Stomach (tissue), 4 donors: ENCODE data around the gene MBTD1.

Experiments used
- CTCF ChIP-seq, 7 experiments: fragments of 450-650 bp in 4 of 7; fragments of 200-600 bp in 3 of 7; sonication (generic) in 3 of 7; IDR thresholded peaks; one replicate each; pipeline ENCODE4 v1.5.1; 2016 to 2019; ENCODE audit warnings: antibody characterized with exemption in 7 of 7, control low read depth in 2 of 7, mild to moderate bottlenecking in 1 of 7
- POLR2A ChIP-seq, 4 donors: fragments of 450-650 bp; IDR thresholded peaks; one replicate each; pipeline ENCODE4 v1.6.1; 2016; ENCODE audit warnings: antibody characterized with exemption in 4 of 4, control low read depth in 2 of 4, mild to moderate bottlenecking in 1 of 4, moderate library complexity in 1 of 4
- POLR2AphosphoS5 ChIP-seq, 3 donors: sonication (generic); formaldehyde crosslinking; IDR thresholded peaks; one replicate each; pipeline ENCODE4 v1.6.1; 2016; ENCODE audit warnings: antibody characterized with exemption in 3 of 3

DNA sequence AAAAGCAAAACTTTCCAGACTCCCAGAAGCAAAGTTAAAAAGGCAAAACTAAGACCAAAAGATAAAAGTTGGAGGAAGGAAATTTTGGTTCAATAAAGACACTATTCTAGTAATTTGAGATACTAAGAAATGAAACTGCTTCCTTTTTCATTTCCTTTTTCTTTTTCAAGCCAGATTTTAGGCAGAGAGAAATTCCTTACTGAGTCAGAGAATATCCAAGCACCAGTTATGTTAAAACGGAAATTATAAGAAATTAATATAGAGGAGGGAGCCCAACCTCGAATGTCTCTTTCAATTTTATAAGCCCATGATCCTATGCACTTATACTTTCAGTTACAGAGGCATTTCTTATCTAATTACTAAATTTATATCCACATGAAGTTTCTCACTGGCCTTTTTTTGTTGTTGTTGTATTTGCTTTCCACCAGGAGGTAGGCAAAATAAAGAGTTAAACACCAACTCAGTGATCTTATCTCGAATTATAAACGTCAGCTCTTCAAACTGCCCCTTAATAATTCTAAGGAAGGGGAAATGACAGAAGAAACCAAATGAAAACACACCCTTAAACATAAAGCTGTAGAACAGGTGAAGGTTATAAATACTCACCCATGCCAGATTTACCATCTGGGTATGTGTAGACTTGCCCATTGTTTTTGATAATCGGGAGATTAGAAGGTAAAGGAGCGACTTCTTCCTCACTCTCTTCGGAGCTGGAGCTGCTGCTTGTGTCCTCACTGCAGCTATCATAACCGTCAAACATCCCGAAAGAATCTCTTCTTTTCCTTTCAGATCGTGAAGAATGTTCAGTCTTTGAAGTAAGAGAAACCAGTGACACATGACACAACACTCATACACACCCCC is 35.2 kb downstream of the MBTD1 start:
- no peak for TF ChIP-seq CTCF (IDR thresholded peaks at IDR 0.05)
- TF ChIP-seq POLR2AphosphoS5 (IDR thresholded peaks at IDR 0.05): no peak
- TF ChIP-seq POLR2A (IDR thresholded peaks at IDR 0.05): no peak
